ENCODE data around the gene ESPN. TPM values are rescaled to one million over a fixed set of nuclear protein-coding genes. Genes with fewer than 3 reads are reported as not detected.

Gene ESPN
- total and polyA plus RNA-seq, 2 of the 8 experiments (the other 6 are each of a cell fraction or from before 2014, with no cell fraction given): 5.2 to 16.3 TPM

DNA sequence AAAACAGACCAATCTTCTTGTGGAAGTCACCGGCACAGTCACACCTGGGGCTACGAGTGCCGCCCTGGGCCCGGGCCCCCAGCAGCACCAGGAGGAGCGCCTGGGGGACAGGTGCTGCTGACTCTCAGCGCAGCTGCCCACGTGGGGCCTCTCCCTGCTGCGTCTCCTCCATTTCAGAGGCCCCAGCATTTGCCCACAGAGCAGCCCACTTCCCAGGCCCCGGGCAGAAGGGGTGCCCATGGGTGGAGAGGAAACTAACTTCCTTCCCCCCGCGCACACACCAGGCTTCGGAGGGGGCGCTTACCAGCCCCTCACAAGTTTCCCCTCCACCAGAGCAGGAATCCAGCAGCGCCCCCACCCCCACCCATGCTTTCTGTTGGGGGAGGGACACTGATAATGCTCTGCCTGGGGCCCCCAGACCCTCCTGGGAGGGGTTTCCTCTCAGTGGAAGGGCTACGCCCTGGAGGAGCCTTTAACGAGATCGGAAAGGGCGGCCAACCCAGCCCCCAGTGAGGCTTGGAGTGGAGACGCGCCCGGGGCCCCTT lies 41.0 kb downstream of the ESPN start:
- FAIRE-seq (no peak), DNase-seq (ENCODE audit: low read depth in 1 of 2, low spot score in 2 of 2) (peak in 1 of 2 experiments; percentile 61)
- H4K8ac ChIP-seq (ENCODE audit: extremely low read depth, insufficient read depth, low read length): peak overlapping the region; percentile 28; the same call in 1 of the 2 replicates
- no peak overlapping the region for H3K27ac ChIP-seq (ENCODE audit: low read depth, low read length)
- no peak overlapping the region for H2BK12ac ChIP-seq (ENCODE audit: low read depth, low read length)
- H2BK15ac ChIP-seq (ENCODE audit: low read length): no peak overlapping the region
- 72% methylated on average over 15 of the region's 21 CpGs; no CpG with 5 or more reads in 1 of the 2 experiments for WGBS, 2 experiments (ENCODE audit: extremely low coverage in 1 of 2, insufficient coverage in 1 of 2, insufficient read length in 1 of 2, insufficient replicate concordance in 2 of 2, low coverage in 1 of 2, low lambda C conversion rate in 2 of 2, missing lambda C conversion rate in 1 of 2)
- H2AFZ ChIP-seq (ENCODE audit: low read length): no peak overlapping the region; the same call in 1 of the 2 replicates
- H3K56ac ChIP-seq (replicated peaks; ENCODE audit: insufficient read length, low read depth, low read length): no peak overlapping the region
- H4K20me1 ChIP-seq (replicated peaks in 1 of 2; ENCODE audit: control insufficient read depth in 1 of 2, insufficient read depth in 2 of 2, low read length in 2 of 2): peaks cover 5 to 7% of the 10 kb centered on the region in 2 experiments
- POLR2A ChIA-PET (ENCODE audit: partially characterized antibody): interaction anchor here (0.6 to 13.7 kb wide), 4 partner anchors 14 to 835 kb away, joined by 3 to 123 read pairs (median 4); no protein-coding TSS in a partner anchor
- H3K4ac ChIP-seq (replicated peaks; ENCODE audit: insufficient read length, low read depth, low read length): no peak overlapping the region
- no peak overlapping the region for H4K91ac ChIP-seq (replicated peaks; ENCODE audit: insufficient read length, low read length)
- H3K79me1 ChIP-seq (ENCODE audit: low read depth, low read length): no peaks in the 10 kb centered on the region
- TF ChIP-seq POU5F1 (IDR thresholded peaks at IDR 0.05; ENCODE audit: low read depth, low read length) (no peak), KDM4A (IDR thresholded peaks at IDR 0.05; ENCODE audit: low read depth, low read length, severe bottlenecking) (no peak)
- H3K18ac ChIP-seq (ENCODE audit: extremely low read depth, low read length): no peak overlapping the region; the same call in 1 of the 2 replicates
- H3K27me3 ChIP-seq (replicated peaks in 1 of 4; ENCODE audit: control insufficient read depth in 3 of 4, extremely low read depth in 1 of 4, insufficient read depth in 3 of 4, low read length in 3 of 4): peaks cover 0 to 7% (median 4%) of the 10 kb centered on the region in 4 experiments; a peak in 3 of 7 replicates
- peaks cover 0 to 12% (median 7%) of the 10 kb centered on the region in 4 experiments; a peak in 4 of 7 replicates for H3K4me1 ChIP-seq (replicated peaks in 1 of 4; ENCODE audit: control insufficient read depth in 3 of 4, insufficient read depth in 4 of 4, low read length in 3 of 4)
- H3K23ac ChIP-seq (ENCODE audit: insufficient read length): no peak overlapping the region
- H2BK120ac ChIP-seq (replicated peaks; ENCODE audit: low read depth, low read length): no peak overlapping the region
- H3K14ac ChIP-seq (ENCODE audit: insufficient read length): no peak overlapping the region
- no peaks in the 10 kb centered on the region for H3K79me2 ChIP-seq (ENCODE audit: control insufficient read depth in 1 of 2, insufficient read depth in 2 of 2, low read length in 2 of 2)
- H2AK5ac ChIP-seq (ENCODE audit: low read depth, low read length): no peak overlapping the region
- no peak overlapping the region for H2BK5ac ChIP-seq (ENCODE audit: low read depth, low read length)
- no peak overlapping the region for H2BK20ac ChIP-seq (ENCODE audit: low read length)
- CTCF ChIA-PET (ENCODE audit: partially characterized antibody): interaction anchor here (0.9 to 4.2 kb wide), 8 partner anchors 9 to 42 kb away, joined by 4 to 31 read pairs (median 8); no protein-coding TSS in a partner anchor
- H3K23me2 ChIP-seq (ENCODE audit: low read depth, low read length): no peaks in the 10 kb centered on the region; the same call in 1 of the 2 replicates
- H3K9ac ChIP-seq (replicated peaks in 1 of 4; ENCODE audit: extremely low read depth in 1 of 4, low read depth in 3 of 4, low read length in 3 of 4): no peak overlapping the region
- H3K4me2 ChIP-seq (ENCODE audit: insufficient read depth in 1 of 2, low read depth in 2 of 2, low read length in 2 of 2): peak overlapping the region; percentile 49 to 63
- H4K5ac ChIP-seq (ENCODE audit: insufficient read length, low read depth, low read length): no peak overlapping the region
- no peaks in the 10 kb centered on the region for H3K9me3 ChIP-seq (ENCODE audit: insufficient read depth in 2 of 2, low read depth in 1 of 2, low read length in 1 of 2)
- peaks cover 5 to 21% (median 13%) of the 10 kb centered on the region in 4 experiments; a peak in 5 of 8 replicates for H3K36me3 ChIP-seq (ENCODE audit: control insufficient read depth in 2 of 4, insufficient read depth in 4 of 4, low read length in 3 of 4)
- H3K4me3 ChIP-seq (ENCODE audit: extremely low read depth in 1 of 4, insufficient read depth in 2 of 4, low read depth in 3 of 4, low read length in 4 of 4): peak overlapping the region; percentile 2 to 56 (median 12); a peak in 6 of 8 replicates

Measured in H1 (cell line).